ENCODE results near the gene ERO1A. TPM values are rescaled to one million over a fixed set of nuclear protein-coding genes. Genes with fewer than 3 reads are reported as not detected.

Gene ERO1A
- total and polyA plus RNA-seq, 10 donors = 8.5 to 79.7 (median 44.7) TPM

DNA sequence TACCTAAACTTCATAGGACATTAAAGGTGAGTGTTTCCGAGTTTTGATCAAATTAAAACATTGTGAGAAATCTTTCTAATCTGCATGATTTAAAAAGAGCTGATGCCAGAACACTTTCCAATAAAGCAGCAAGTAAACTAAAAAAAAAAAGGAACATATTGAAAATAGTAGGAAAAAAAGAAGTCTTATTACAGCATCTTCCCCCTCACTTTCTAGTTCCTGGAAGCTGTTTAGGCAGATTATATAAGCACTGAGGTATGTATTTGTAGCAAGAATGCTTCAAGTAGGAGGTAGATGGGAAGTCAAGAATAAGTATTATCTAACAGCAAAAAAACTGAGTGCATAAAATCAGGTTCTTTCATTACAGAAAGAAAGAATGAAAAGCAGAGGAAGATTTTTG lies 45.8 kb downstream of the ERO1A start:
- peaks cover 0 to 91% (median 59%) of the 10 kb centered on the region in 6 donors for H3K36me3 ChIP-seq
- 93 to 100% (median 98%) methylated on average over 1 of the region's 1 CpG for WGBS, 5 donors

DNA sequence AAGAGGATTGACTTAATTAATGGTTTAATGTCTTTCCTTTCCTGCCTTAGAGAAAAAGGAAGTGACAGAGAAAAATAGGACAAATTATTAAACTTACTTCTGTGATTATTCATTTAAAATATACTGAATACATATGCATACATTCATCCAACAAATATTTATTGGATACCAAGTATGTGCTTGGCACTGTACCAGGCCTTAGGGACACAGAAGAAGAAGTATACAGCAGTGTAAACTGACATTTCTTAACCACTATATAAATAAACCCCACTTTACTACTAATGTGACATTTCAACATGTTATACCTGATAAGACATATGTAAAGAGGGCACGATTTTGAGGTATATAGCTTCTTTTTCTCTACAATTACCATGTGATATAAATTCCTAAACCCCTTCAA lies 53.6 kb downstream of the ERO1A start:
- Histone ChIP-seq H3K36me3 (peaks cover 6 to 73% (median 50%) of the 10 kb centered on the region in 6 donors), H3K4me3 (no peak overlapping the region), H3K27me3 (replicated peaks in 1 of 7) (no peaks in the 10 kb centered on the region), H3K4me1 (no peaks in the 10 kb centered on the region), H3K9me3 (peaks cover 0 to 11% (median 9%) of the 10 kb centered on the region in 8 donors), H3K27ac (no peak overlapping the region)
- 96 to 100% (median 98%) methylated on average over 1 of the region's 1 CpG for WGBS, 5 donors
- intact Hi-C loops (cut with DNase I; ENCODE audit: low total_unique reads) = no loop called here
- TF ChIP-seq POLR2AphosphoS5 (IDR thresholded peaks at IDR 0.05) (no peak), POLR2A (IDR thresholded peaks at IDR 0.05) (no peak)
- TF ChIP-seq, protein P1, sequence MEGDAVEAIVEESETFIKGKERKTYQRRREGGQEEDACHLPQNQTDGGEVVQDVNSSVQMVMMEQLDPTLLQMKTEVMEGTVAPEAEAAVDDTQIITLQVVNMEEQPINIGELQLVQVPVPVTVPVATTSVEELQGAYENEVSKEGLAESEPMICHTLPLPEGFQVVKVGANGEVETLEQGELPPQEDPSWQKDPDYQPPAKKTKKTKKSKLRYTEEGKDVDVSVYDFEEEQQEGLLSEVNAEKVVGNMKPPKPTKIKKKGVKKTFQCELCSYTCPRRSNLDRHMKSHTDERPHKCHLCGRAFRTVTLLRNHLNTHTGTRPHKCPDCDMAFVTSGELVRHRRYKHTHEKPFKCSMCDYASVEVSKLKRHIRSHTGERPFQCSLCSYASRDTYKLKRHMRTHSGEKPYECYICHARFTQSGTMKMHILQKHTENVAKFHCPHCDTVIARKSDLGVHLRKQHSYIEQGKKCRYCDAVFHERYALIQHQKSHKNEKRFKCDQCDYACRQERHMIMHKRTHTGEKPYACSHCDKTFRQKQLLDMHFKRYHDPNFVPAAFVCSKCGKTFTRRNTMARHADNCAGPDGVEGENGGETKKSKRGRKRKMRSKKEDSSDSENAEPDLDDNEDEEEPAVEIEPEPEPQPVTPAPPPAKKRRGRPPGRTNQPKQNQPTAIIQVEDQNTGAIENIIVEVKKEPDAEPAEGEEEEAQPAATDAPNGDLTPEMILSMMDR (IDR thresholded peaks at IDR 0.05 in 8 of 11, conservative IDR thresholded peaks at IDR 0.05 in 3 of 11) = no peak
- no peak for DNase-seq

More for the DNA sequence above, 45.8 kb downstream of the ERO1A start:
- intact Hi-C loops (cut with DNase I; ENCODE audit: low total_unique reads) = no loop called here
- Histone ChIP-seq H3K27ac (no peak overlapping the region), H3K4me1 (no peaks in the 10 kb centered on the region), H3K4me3 (no peak overlapping the region), H3K9me3 (no peaks in the 10 kb centered on the region), H3K27me3 (replicated peaks in 1 of 7) (no peaks in the 10 kb centered on the region)
- no peak for DNase-seq
- TF ChIP-seq POLR2A (IDR thresholded peaks at IDR 0.05) (no peak), POLR2AphosphoS5 (IDR thresholded peaks at IDR 0.05) (no peak)
- TF ChIP-seq, protein P1 (IDR thresholded peaks at IDR 0.05 in 8 of 11, conservative IDR thresholded peaks at IDR 0.05 in 3 of 11) = no peak

DNA sequence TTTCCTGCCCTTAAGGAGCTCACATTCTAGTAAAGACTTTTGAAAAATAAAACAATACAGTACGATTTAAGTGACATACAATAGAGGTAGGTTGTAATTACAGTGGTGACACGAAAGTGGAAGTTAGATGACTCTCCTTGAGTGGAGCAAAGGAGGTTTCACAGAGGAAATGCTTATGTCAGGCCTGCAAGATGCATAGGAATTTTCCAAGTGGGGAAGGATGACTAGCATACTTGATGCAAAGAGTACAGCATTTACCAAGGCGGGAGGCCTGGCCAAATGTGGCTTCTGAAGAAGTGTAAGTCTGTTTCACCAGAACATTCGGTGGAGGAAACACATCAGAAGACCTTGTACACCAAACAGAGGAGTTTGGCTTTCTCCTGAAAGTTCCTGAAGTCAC lies 55.2 kb downstream of the ERO1A start:
- WGBS, 5 donors = 84 to 97% (median 91%) methylated on average over 4 of the region's 4 CpGs
- H3K27me3 ChIP-seq (replicated peaks in 1 of 7) = no peaks in the 10 kb centered on the region
- no peak for DNase-seq
- TF ChIP-seq POLR2AphosphoS5 (IDR thresholded peaks at IDR 0.05) (no peak), POLR2A (IDR thresholded peaks at IDR 0.05) (no peak)
- TF ChIP-seq, protein P1 (IDR thresholded peaks at IDR 0.05 in 8 of 11, conservative IDR thresholded peaks at IDR 0.05 in 3 of 11) = no peak
- intact Hi-C loops (cut with DNase I; ENCODE audit: low total_unique reads) = no loop called here
- no peak overlapping the region for H3K27ac ChIP-seq
- H3K4me1 ChIP-seq = no peaks in the 10 kb centered on the region
- no peak overlapping the region for H3K4me3 ChIP-seq
- H3K36me3 ChIP-seq = peaks cover 6 to 57% (median 36%) of the 10 kb centered on the region in 6 donors
- H3K9me3 ChIP-seq = peaks cover 0 to 11% (median 9%) of the 10 kb centered on the region in 8 donors

DNA sequence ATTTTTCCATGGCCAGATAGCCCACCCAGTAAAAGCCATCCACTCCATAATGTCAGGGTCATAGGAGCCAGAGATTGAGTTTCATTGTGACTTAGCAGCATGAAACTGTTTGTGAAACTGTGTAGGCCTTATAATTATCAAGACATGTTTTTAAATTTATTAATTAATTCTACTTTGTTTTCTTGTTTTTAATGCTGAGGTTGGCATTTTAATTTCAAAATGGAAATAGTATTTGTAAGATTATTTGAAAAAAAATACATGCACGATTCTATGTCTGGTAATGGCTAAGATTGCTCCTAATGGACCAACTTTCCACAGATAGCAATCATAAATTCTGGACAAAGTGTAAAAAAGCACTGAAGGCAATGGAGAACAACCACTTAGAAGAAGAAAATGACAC lies 75.7 kb downstream of the ERO1A start:
- TF ChIP-seq, protein P1 (IDR thresholded peaks at IDR 0.05 in 8 of 11, conservative IDR thresholded peaks at IDR 0.05 in 3 of 11) = no peak
- TF ChIP-seq POLR2A (IDR thresholded peaks at IDR 0.05) (no peak), POLR2AphosphoS5 (IDR thresholded peaks at IDR 0.05) (no peak)
- 90 to 100% (median 93%) methylated on average over 1 of the region's 1 CpG for WGBS, 5 donors
- intact Hi-C loops (cut with DNase I; ENCODE audit: low total_unique reads) = no loop called here
- DNase-seq = no peak
- H3K4me1 ChIP-seq = no peaks in the 10 kb centered on the region
- H3K4me3 ChIP-seq = no peak overlapping the region
- no peaks in the 10 kb centered on the region for H3K36me3 ChIP-seq
- no peaks in the 10 kb centered on the region for H3K27me3 ChIP-seq (replicated peaks in 1 of 7)
- H3K9me3 ChIP-seq = no peaks in the 10 kb centered on the region
- H3K27ac ChIP-seq = no peak overlapping the region
